ENCODE data around the gene SHROOM2. TPM values are rescaled to one million over a fixed set of nuclear protein-coding genes. Genes with fewer than 3 reads are reported as not detected.

SHROOM2 gene
- total RNA-seq, 1 experiment from 2014 or later: 14.1 TPM

GRCh38 chrX:9842541-9842940 lies 56.3 kb downstream of the SHROOM2 start:
- H3K4me3 Mint-ChIP-seq (ENCODE audit: low read depth, unreplicated experiment): no peak overlapping the region
- no peak overlapping the region for H3K27ac Mint-ChIP-seq (ENCODE audit: unreplicated experiment)
- intact Hi-C loops (cut with micrococcal nuclease; ENCODE audit: unreplicated experiment): loop anchor here (10.0 kb wide), 1 partner anchor 58 kb away; the partner anchor contains the start of gene SHROOM2
- no TSS peak for BruUV-seq (replicated peaks)
- CTCF ChIA-PET: no interaction called here
- no peaks in the 10 kb centered on the region for H3K9me3 Mint-ChIP-seq (ENCODE audit: low read depth, unreplicated experiment)
- TF ChIP-seq CTCF (IDR thresholded peaks at IDR 0.05; ENCODE audit: unreplicated experiment): no peak
- H3K36me3 Mint-ChIP-seq (ENCODE audit: insufficient read depth, unreplicated experiment): peaks cover 5% of the 10 kb centered on the region
- peaks cover 18% of the 10 kb centered on the region for H3K4me1 Mint-ChIP-seq (ENCODE audit: low read depth, unreplicated experiment)
- DNase-seq: no peak
- no peaks in the 10 kb centered on the region for H3K27me3 Mint-ChIP-seq (ENCODE audit: unreplicated experiment)

GRCh38 chrX:9844936-9845577 lies 58.8 kb downstream of the SHROOM2 start:
- no peak overlapping the region for H3K27ac Mint-ChIP-seq (ENCODE audit: unreplicated experiment)
- no peak for DNase-seq
- peaks cover 5% of the 10 kb centered on the region for H3K36me3 Mint-ChIP-seq (ENCODE audit: insufficient read depth, unreplicated experiment)
- BruUV-seq (replicated peaks): no TSS peak
- TF ChIP-seq CTCF (IDR thresholded peaks at IDR 0.05; ENCODE audit: unreplicated experiment): no peak
- H3K4me1 Mint-ChIP-seq (ENCODE audit: low read depth, unreplicated experiment): peaks cover 20% of the 10 kb centered on the region
- H3K9me3 Mint-ChIP-seq (ENCODE audit: low read depth, unreplicated experiment): no peaks in the 10 kb centered on the region
- CTCF ChIA-PET: no interaction called here
- intact Hi-C loops (cut with micrococcal nuclease; ENCODE audit: unreplicated experiment): loop anchor here (10.0 kb wide), 1 partner anchor 60 kb away; the partner anchor contains the start of gene SHROOM2
- H3K27me3 Mint-ChIP-seq (ENCODE audit: unreplicated experiment): no peaks in the 10 kb centered on the region
- H3K4me3 Mint-ChIP-seq (ENCODE audit: low read depth, unreplicated experiment): no peak overlapping the region

- DNase-seq: no peak
Measured at GRCh38 chrX:9845578-9845952, 59.3 kb downstream of the SHROOM2 start.

GRCh38 chrX:9846631-9847030 lies 60.4 kb downstream of the SHROOM2 start:
- Mint-ChIP-seq H3K27me3 (ENCODE audit: unreplicated experiment) (no peaks in the 10 kb centered on the region), H3K27ac (ENCODE audit: unreplicated experiment) (peak overlapping the region; percentile 53), H3K4me1 (ENCODE audit: low read depth, unreplicated experiment) (peaks cover 20% of the 10 kb centered on the region), H3K4me3 (ENCODE audit: low read depth, unreplicated experiment) (no peak overlapping the region), H3K9me3 (ENCODE audit: low read depth, unreplicated experiment) (no peaks in the 10 kb centered on the region), H3K36me3 (ENCODE audit: insufficient read depth, unreplicated experiment) (peaks cover 5% of the 10 kb centered on the region)
- BruUV-seq (replicated peaks): no TSS peak
- intact Hi-C loops (cut with micrococcal nuclease; ENCODE audit: unreplicated experiment): loop anchor here (10.0 kb wide), 1 partner anchor 62 kb away; the partner anchor contains the start of gene SHROOM2
- TF ChIP-seq CTCF (IDR thresholded peaks at IDR 0.05; ENCODE audit: unreplicated experiment): no peak
- CTCF ChIA-PET: interaction anchor here (0.9 kb wide), 1 partner anchor 13 kb away, joined by 3 read pairs; no protein-coding TSS in a partner anchor
- DNase-seq: no peak

More at GRCh38 chrX:9845578-9845952, 59.3 kb downstream of the SHROOM2 start:
- no peak overlapping the region for H3K27ac Mint-ChIP-seq (ENCODE audit: unreplicated experiment)
- peaks cover 5% of the 10 kb centered on the region for H3K36me3 Mint-ChIP-seq (ENCODE audit: insufficient read depth, unreplicated experiment)
- no TSS peak for BruUV-seq (replicated peaks)
- H3K27me3 Mint-ChIP-seq (ENCODE audit: unreplicated experiment): no peaks in the 10 kb centered on the region
- CTCF ChIA-PET: no interaction called here
- no peak overlapping the region for H3K4me3 Mint-ChIP-seq (ENCODE audit: low read depth, unreplicated experiment)
- intact Hi-C loops (cut with micrococcal nuclease; ENCODE audit: unreplicated experiment): loop anchor here (10.0 kb wide), 1 partner anchor 61 kb away; the partner anchor contains the start of gene SHROOM2
- no peaks in the 10 kb centered on the region for H3K9me3 Mint-ChIP-seq (ENCODE audit: low read depth, unreplicated experiment)
- peaks cover 20% of the 10 kb centered on the region for H3K4me1 Mint-ChIP-seq (ENCODE audit: low read depth, unreplicated experiment)
- TF ChIP-seq CTCF (IDR thresholded peaks at IDR 0.05; ENCODE audit: unreplicated experiment): no peak
